GM06990 (cell line): Measurements from ENCODE around the gene FKBP7.

Experiments
- DNase-seq: peaks from one replicate; pipeline ENCODE4 v3.0.0-alpha.2; 2011; ENCODE audit not compliant: insufficient read length; ENCODE audit errors: extremely low read depth
- H3K27me3 ChIP-seq: replicated peaks from 2 replicates; pipeline ENCODE4 v1.6.0; 2011; ENCODE audit warnings: low read length; ENCODE audit not compliant: control insufficient read depth, insufficient read depth
- H3K36me3 ChIP-seq: 2 replicates; pipeline ENCODE4 v1.5.1; 2011; ENCODE audit warnings: low read length; ENCODE audit not compliant: control insufficient read depth, insufficient read depth
- H3K4me3 ChIP-seq: replicated peaks from 2 replicates; pipeline ENCODE4 v1.5.1; 2011; ENCODE audit warnings: low read depth, mild to moderate bottlenecking, control low read depth, low read length
- TF ChIP-seq, protein P1 (sequence below): IDR thresholded peaks from 2 replicates; pipeline ENCODE4 v1.5.1; 2011; ENCODE audit warnings: low read length, control low read depth, mild to moderate bottlenecking, inconsistent platforms; ENCODE audit not compliant: insufficient read depth, poor library complexity, severe bottlenecking

The FKBP7 gene

DNA sequence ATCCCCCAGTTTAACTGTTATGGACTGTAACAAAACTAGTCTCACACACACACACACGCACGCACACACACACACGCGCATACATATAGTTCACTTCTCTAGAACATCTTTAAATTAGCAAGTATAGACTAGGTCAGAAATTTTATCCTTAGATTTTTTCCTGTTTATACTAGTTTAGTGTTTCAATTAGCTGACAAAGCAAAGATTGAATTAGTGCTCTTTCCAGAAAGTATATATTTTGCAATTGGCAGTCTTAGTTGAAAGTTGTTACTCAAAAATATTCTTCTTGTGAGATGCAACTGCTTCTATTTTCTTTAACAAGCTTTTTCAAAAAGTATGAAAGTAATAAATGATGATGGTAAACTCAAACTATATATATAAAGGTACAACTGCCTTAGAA, 24.4 kb upstream of the FKBP7 start:
- H3K36me3 ChIP-seq, result peaks cover 3% of the 10 kb centered on the region; the same call in 1 of the 2 replicates
- TF ChIP-seq, protein P1, sequence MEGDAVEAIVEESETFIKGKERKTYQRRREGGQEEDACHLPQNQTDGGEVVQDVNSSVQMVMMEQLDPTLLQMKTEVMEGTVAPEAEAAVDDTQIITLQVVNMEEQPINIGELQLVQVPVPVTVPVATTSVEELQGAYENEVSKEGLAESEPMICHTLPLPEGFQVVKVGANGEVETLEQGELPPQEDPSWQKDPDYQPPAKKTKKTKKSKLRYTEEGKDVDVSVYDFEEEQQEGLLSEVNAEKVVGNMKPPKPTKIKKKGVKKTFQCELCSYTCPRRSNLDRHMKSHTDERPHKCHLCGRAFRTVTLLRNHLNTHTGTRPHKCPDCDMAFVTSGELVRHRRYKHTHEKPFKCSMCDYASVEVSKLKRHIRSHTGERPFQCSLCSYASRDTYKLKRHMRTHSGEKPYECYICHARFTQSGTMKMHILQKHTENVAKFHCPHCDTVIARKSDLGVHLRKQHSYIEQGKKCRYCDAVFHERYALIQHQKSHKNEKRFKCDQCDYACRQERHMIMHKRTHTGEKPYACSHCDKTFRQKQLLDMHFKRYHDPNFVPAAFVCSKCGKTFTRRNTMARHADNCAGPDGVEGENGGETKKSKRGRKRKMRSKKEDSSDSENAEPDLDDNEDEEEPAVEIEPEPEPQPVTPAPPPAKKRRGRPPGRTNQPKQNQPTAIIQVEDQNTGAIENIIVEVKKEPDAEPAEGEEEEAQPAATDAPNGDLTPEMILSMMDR, result no peak
- H3K27me3 ChIP-seq, result no peaks in the 10 kb centered on the region
- no peak overlapping the region for H3K4me3 ChIP-seq
- no peak for DNase-seq

DNA sequence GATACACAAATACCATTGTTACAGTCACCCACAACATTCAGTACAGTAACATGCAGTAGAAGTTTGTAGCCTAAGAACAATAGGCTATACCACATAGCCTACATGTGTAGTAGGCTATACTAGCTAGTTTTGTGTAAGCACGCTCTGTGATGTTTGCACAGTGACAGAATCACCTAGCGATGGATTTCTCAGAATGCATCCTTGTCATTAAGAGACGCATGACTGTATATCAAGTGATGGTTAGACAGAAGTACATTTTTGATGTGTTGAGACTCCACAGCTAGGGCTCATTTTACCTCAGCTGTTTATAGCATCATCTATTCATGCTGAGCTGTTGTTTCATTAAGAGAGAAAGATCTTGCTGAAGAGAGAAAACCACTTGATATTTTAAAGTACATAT, 21.2 kb upstream of the FKBP7 start:
- H3K36me3 ChIP-seq, result peaks cover 3% of the 10 kb centered on the region
- H3K27me3 ChIP-seq, result no peaks in the 10 kb centered on the region
- DNase-seq, result no peak
- TF ChIP-seq, protein P1, result no peak
- H3K4me3 ChIP-seq, result no peak overlapping the region

DNA sequence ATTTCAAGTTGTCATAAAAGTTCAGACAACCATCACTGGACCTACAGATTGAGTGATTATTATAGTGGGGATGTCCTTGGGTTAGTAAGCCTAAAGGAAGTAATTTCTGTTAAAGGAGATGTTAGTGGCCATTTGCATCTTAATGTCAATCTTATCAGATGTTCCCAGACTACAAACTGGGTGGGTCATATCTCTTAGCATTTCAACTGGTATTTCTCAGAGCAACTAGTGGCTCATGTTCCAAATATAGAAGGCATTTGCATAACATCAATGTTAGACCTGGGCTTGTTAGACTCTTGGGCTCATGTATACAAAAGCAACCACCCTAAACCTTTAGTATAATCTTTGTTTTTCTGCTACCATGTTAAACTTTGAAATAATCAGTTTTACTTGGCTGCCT, 19.7 kb upstream of the FKBP7 start:
- H3K36me3 ChIP-seq, result peaks cover 8% of the 10 kb centered on the region
- no peak overlapping the region for H3K4me3 ChIP-seq
- H3K27me3 ChIP-seq, result no peaks in the 10 kb centered on the region
- TF ChIP-seq, protein P1, result no peak
- DNase-seq, result no peak

DNA sequence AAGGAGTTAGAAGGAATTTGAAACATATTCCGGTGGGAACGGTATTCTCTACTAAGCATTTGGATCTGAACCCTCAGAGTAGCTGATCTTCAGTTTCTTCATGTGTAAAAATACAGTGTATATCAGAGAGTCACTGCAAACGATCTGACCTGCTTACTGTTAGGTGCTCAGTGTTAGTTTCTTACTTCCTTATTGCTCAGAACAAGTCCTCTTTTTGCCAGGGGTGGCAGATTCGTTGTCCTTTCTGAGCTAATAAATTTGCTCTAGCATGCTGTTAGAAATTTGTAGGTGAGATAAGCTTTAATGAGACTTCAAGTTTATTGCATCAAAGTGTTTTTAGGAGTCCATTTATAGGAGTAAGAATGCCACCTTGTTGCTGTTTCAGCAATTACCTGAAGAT, 17.6 kb upstream of the FKBP7 start:
- no peak for DNase-seq
- no peak overlapping the region for H3K4me3 ChIP-seq
- no peaks in the 10 kb centered on the region for H3K27me3 ChIP-seq
- peaks cover 9% of the 10 kb centered on the region for H3K36me3 ChIP-seq
- TF ChIP-seq, protein P1, result no peak

DNA sequence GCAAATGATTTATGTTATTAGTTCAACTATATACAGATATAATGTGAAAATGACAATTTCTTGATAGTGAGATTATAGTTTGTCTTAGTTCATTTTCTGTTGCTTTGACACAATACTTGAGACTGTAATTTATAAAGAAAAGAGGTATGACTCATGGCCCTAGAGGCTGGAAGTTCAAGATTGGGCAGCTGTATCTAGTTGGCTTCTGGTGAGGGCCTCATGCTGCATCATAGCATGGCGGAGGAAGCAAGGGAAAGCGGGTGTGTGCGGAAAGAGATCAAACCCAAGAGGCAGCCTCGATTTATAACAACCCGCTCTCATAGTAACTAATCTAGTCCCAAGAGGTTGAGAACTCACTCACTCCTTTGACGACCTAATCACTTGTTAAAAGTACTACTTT, 13.2 kb upstream of the FKBP7 start:
- Histone ChIP-seq H3K4me3 (no peak overlapping the region), H3K36me3 (peaks cover 7% of the 10 kb centered on the region), H3K27me3 (no peaks in the 10 kb centered on the region)
- TF ChIP-seq, protein P1, result no peak
- no peak for DNase-seq

DNA sequence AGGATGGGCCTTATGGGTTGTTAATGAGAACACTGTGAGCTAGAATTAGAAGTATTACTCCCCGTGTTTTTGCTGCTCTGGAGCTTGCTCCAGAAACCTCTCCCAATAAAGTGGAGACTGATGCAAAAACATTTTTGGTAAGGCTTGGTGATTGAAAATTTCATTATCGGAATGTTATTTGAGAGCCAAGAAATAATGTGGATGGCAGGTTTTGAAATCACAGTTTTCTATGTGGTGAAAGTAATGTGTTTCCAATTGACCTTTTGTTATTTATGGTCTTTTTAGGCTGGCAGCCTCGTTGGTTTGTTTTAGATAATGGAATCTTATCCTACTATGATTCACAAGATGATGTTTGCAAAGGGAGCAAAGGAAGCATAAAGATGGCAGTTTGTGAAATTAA, 7.0 kb upstream of the FKBP7 start:
- no peak for DNase-seq
- Histone ChIP-seq H3K36me3 (peaks cover 2% of the 10 kb centered on the region), H3K27me3 (no peaks in the 10 kb centered on the region), H3K4me3 (no peak overlapping the region)
- TF ChIP-seq, protein P1, result no peak
